HEK293 (cell line): ENCODE data around the gene ZNF48.

Source experiments
- ATF2 ChIP-seq: fragments of 450-650 bp; formaldehyde crosslinking; IDR thresholded peaks from 2 replicates; pipeline ENCODE4 v1.5.1; 2016; ENCODE audit warnings: missing biosample characterization, missing genetic modification characterization, low read depth
- HOXA7 ChIP-seq: sonication (generic); formaldehyde crosslinking; IDR thresholded peaks from 2 replicates; pipeline ENCODE4 v1.8.1; 2022; ENCODE audit warnings: missing genetic modification reagents, borderline replicate concordance
- KLF1 ChIP-seq: fragments of 450-650 bp; formaldehyde crosslinking; IDR thresholded peaks from 2 replicates; pipeline ENCODE4 v1.5.1; 2016; ENCODE audit warnings: missing biosample characterization, missing genetic modification characterization
- KLF16 ChIP-seq: fragments of 450-650 bp; formaldehyde crosslinking; IDR thresholded peaks from 2 replicates; pipeline ENCODE4 v1.5.1; 2017; ENCODE audit warnings: missing biosample characterization, missing genetic modification characterization
- KLF17 ChIP-seq: fragments of 450-650 bp; formaldehyde crosslinking; IDR thresholded peaks from 2 replicates; pipeline ENCODE4 v1.5.1; 2016; ENCODE audit warnings: missing biosample characterization, missing genetic modification characterization
- KLF9 ChIP-seq: fragments of 450-650 bp; formaldehyde crosslinking; IDR thresholded peaks from 2 replicates; pipeline ENCODE4 v1.5.1; 2016; ENCODE audit warnings: missing biosample characterization, missing genetic modification characterization, low read depth
- PATZ1 ChIP-seq: fragments of 450-650 bp; formaldehyde crosslinking; IDR thresholded peaks from 2 replicates; pipeline ENCODE4 v1.5.1; 2016; ENCODE audit warnings: missing biosample characterization, missing genetic modification characterization
- ZBTB10 ChIP-seq: fragments of 450-650 bp; formaldehyde crosslinking; IDR thresholded peaks from 2 replicates; pipeline ENCODE4 v1.5.1; 2016; ENCODE audit warnings: missing biosample characterization, missing genetic modification characterization
- ZBTB11 ChIP-seq: fragments of 450-650 bp; formaldehyde crosslinking; conservative IDR thresholded peaks from 2 replicates; pipeline ENCODE4 v1.5.1; 2016; ENCODE audit warnings: low read depth, missing biosample characterization, missing genetic modification characterization
- ZBTB8A ChIP-seq: fragments of 450-650 bp; formaldehyde crosslinking; IDR thresholded peaks from 2 replicates; pipeline ENCODE4 v1.5.1; 2016; ENCODE audit warnings: missing biosample characterization, missing genetic modification characterization
- ZFP69B ChIP-seq: fragments of 450-650 bp; formaldehyde crosslinking; IDR thresholded peaks from 2 replicates; pipeline ENCODE4 v1.5.1; 2016; ENCODE audit warnings: missing biosample characterization, missing genetic modification characterization
- ZNF140 ChIP-seq: fragments of 450-650 bp; formaldehyde crosslinking; IDR thresholded peaks from 2 replicates; pipeline ENCODE4 v1.5.1; 2016; ENCODE audit warnings: missing biosample characterization, missing genetic modification characterization
- ZNF146 ChIP-seq: fragments of 450-650 bp; formaldehyde crosslinking; IDR thresholded peaks from 2 replicates; pipeline ENCODE4 v1.5.1; 2016; ENCODE audit warnings: missing biosample characterization, missing genetic modification characterization
- ZNF18 ChIP-seq: fragments of 450-650 bp; formaldehyde crosslinking; IDR thresholded peaks from 2 replicates; pipeline ENCODE4 v1.5.1; 2016; ENCODE audit warnings: missing biosample characterization, missing genetic modification characterization
- ZNF202 ChIP-seq: fragments of 450-650 bp; formaldehyde crosslinking; IDR thresholded peaks from 2 replicates; pipeline ENCODE4 v1.5.1; 2016; ENCODE audit warnings: missing biosample characterization, missing genetic modification characterization, borderline replicate concordance
- ZNF248 ChIP-seq: fragments of 450-650 bp; formaldehyde crosslinking; IDR thresholded peaks from 2 replicates; pipeline ENCODE4 v1.5.1; 2017; ENCODE audit warnings: missing biosample characterization, missing genetic modification characterization
- ZNF292 ChIP-seq: fragments of 450-650 bp; formaldehyde crosslinking; IDR thresholded peaks from 2 replicates; pipeline ENCODE4 v1.5.1; 2016; ENCODE audit warnings: low read depth, missing biosample characterization, missing genetic modification characterization, borderline replicate concordance
- ZNF335 ChIP-seq: fragments of 450-650 bp; formaldehyde crosslinking; conservative IDR thresholded peaks from 2 replicates; pipeline ENCODE4 v1.5.1; 2016; ENCODE audit warnings: missing biosample characterization, missing genetic modification characterization
- ZNF473 ChIP-seq: fragments of 450-650 bp; formaldehyde crosslinking; IDR thresholded peaks from 2 replicates; pipeline ENCODE4 v1.5.1; 2017; ENCODE audit warnings: missing biosample characterization, missing genetic modification characterization
- ZNF560 ChIP-seq: fragments of 450-650 bp; formaldehyde crosslinking; IDR thresholded peaks from 2 replicates; pipeline ENCODE4 v1.5.1; 2017; ENCODE audit warnings: missing biosample characterization, missing genetic modification characterization, borderline replicate concordance
- ZNF623 ChIP-seq: fragments of 450-650 bp; formaldehyde crosslinking; IDR thresholded peaks from 2 replicates; pipeline ENCODE4 v1.5.1; 2016; ENCODE audit warnings: missing biosample characterization, missing genetic modification characterization
- ZNF660 ChIP-seq: fragments of 450-650 bp; IDR thresholded peaks from 2 replicates; pipeline ENCODE4 v1.5.1; 2018; ENCODE audit warnings: missing biosample characterization, mild to moderate bottlenecking, missing genetic modification characterization
- ZSCAN30 ChIP-seq: fragments of 450-650 bp; IDR thresholded peaks from 2 replicates; pipeline ENCODE4 v1.5.1; 2018; ENCODE audit warnings: missing biosample characterization, mild to moderate bottlenecking, missing genetic modification characterization, moderate library complexity
- ZSCAN5A ChIP-seq: fragments of 450-650 bp; formaldehyde crosslinking; IDR thresholded peaks from 2 replicates; pipeline ENCODE4 v1.5.1; 2016; ENCODE audit warnings: missing biosample characterization, missing genetic modification characterization

ZNF48 gene

GRCh38 chr16:30417529-30418349, 22.5 kb downstream of the ZNF48 start (continued):
- no peak for TF ChIP-seq HOXA7
- TF ChIP-seq ZNF560, result no peak
- TF ChIP-seq KLF16 (tag by site-specific recombination), result 0 out of 2 replicates have a peak, but pooled peaks have one; percentile 57
- peak; percentile 96 for TF ChIP-seq ZSCAN5A (tag by site-specific recombination)
- peak; percentile 80 for TF ChIP-seq ZNF335 (tag by site-specific recombination)
- TF ChIP-seq ZFP69B (tag by site-specific recombination), result 0 out of 2 replicates have a peak, but pooled peaks have one; percentile 36
- TF ChIP-seq ZNF292 (tag by site-specific recombination), result no peak
- peak; percentile 91 for TF ChIP-seq ZSCAN30 (tag by site-specific recombination)
- no peak for TF ChIP-seq ZNF146
- no peak for TF ChIP-seq ZNF623
- no peak for TF ChIP-seq ZNF473 (tag by site-specific recombination)
- no peak for TF ChIP-seq ZBTB10 (tag by site-specific recombination)
- TF ChIP-seq PATZ1, result peak; percentile 58; the same call in 1 of the 2 replicates
- peak; percentile 29; the same call in 1 of the 2 replicates for TF ChIP-seq KLF1 (tag by site-specific recombination)
- peak; percentile 38; the same call in 1 of the 2 replicates for TF ChIP-seq ZBTB8A (tag by site-specific recombination)
- TF ChIP-seq ZNF248 (tag by site-specific recombination), result no peak
- TF ChIP-seq ZBTB11 (tag by site-specific recombination), result no peak
- peak; percentile 86 for TF ChIP-seq ZNF660 (tag by site-specific recombination)
- TF ChIP-seq ZNF140 (tag by site-specific recombination), result no peak
- TF ChIP-seq ZNF202 (tag by site-specific recombination), result no peak
- TF ChIP-seq KLF17 (tag by site-specific recombination), result peak; percentile 73
- no peak for TF ChIP-seq KLF9 (tag by site-specific recombination)
- TF ChIP-seq ZNF18 (tag by site-specific recombination), result no peak
- no peak for TF ChIP-seq ATF2 (tag by site-specific recombination)
